Stimulated activated CD8-positive, alpha-beta memory T cell treated with anti-CD3 and anti-CD28 coated beads, Interleukin-4, amount 100 ng/mL, for 1 hour (primary cell): ENCODE data around the gene TSSK2.

ENCODE experiments used
- DNase-seq, 2 donors: peaks; one replicate each; pipeline ENCODE4 v3.0.0-alpha.2; 2020; ENCODE audit warnings: low read depth in 2 of 2, low spot score in 1 of 2

The TSSK2 gene

DNA sequence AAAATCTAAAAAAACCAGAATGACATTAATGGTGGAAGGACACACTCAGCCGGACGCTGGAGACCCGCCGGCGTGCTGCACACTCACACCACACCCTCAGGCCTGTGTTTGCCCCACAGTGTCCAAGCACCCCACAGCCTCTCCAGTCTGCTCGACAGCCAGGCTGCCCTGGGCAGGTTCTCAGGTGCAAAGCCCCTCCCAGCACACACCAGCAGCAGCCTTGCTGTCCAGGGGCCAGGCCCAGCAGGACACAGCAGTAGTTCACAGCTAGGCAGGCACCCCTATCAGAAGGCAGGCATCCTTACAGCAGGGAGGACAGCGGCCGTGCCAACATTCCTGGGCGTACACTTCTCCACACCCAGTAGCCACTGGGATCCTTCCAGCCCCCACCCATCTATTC is 49.1 kb downstream of the TSSK2 start:
- DNase-seq, result no peak

DNA sequence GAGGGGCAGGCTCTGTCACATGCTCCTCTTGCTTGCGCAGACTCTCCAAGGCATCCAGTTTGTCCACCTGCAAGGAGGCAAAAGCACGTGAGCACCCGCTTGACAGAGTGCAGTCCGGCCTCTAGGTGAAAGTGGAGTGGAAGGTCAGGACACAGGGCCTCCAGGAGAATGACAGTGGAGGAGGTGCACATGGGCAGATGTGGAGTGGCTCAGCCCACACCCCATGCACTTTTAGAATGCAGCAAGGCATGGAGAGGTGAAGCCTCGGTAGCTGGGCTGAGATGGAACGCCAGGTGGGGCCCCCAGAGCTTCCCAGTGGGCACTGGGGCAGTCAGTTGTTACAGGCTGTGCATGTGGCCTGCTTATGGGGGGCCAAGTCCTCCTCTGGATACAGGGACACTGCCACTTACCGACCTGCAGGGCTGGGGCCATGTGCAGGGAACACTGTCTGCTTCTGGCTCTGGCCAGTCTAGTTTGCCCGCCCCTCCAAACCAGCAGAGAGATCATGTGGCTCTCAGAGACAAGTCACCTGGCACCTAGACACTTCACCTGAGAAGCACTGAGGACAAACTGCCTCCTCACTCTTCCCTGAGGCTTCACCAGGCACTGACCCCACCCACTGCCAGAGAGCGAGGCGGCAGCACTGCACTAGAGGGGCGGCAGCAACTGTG is 49.8 kb downstream of the TSSK2 start:
- no peak for DNase-seq

DNA sequence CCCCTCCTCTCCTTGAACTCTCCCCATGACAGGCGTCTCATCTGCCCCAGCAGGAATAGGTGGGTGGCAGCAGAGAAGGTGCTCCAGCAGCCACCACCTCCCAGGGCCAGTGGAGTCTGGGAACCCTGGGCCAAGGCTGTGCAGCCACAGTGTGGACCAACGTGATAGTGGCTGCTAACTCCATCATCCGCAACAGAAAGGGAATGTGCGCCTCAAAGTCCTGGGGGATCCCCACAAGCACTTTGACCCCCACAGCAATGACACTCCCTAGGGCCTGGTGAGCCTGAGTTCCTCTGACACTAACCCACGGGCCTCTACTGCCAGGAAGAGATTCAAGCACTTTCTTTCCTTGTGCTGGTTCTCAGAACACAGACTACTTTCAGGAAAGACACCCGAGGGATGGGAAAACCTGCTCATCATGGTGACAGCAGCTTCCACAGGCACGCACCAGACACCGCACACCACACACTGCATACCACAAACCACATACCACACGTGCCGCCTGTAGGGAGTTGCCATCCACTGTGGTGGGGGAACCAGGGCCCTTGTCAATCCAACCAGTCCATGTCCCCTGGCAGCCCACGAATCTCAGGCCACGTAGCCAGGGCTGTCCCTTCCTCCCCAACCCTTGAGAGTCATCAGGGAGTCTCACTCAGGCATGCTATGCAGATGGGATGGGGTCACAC is 50.8 kb downstream of the TSSK2 start:
- no peak for DNase-seq
